Measurements from ENCODE around the gene CTNNA3. TPM values are rescaled to one million over a fixed set of nuclear protein-coding genes. Genes with fewer than 3 reads are reported as not detected.

Gene CTNNA3
- total RNA-seq, 1 donor from 2014 or later: 0.92 TPM

DNA sequence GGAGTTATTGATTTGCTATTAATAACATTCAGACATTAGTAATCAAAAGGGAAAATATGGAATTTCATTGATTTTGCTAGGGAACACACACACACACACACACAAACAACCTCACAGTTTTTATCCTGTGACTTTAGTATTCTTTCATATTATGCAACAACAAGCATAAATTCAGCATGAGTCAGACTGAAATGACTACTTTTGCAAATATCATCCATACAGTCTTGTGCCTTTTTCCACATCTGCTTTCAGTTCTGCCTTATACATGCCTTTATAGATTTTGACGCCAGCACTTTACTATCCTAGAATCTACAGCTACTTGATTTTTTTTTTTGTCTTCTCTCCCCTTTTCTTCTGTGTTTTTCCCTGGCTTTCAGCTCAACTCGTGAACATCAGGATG lies 1745.9 kb downstream of the CTNNA3 start:
- no peak overlapping the region for H3K4me3 Mint-ChIP-seq (ENCODE audit: unreplicated experiment)
- DNase-seq (ENCODE audit: low spot score): no peak
- no peaks in the 10 kb centered on the region for H3K36me3 Mint-ChIP-seq (ENCODE audit: low read depth)
- H3K27me3 Mint-ChIP-seq (ENCODE audit: low read depth): no peaks in the 10 kb centered on the region
- H3K9me3 Mint-ChIP-seq (ENCODE audit: low read depth): peaks cover 17% of the 10 kb centered on the region
- H3K4me1 Mint-ChIP-seq (ENCODE audit: low read depth): peaks cover 12% of the 10 kb centered on the region
- TF ChIP-seq, protein P1, sequence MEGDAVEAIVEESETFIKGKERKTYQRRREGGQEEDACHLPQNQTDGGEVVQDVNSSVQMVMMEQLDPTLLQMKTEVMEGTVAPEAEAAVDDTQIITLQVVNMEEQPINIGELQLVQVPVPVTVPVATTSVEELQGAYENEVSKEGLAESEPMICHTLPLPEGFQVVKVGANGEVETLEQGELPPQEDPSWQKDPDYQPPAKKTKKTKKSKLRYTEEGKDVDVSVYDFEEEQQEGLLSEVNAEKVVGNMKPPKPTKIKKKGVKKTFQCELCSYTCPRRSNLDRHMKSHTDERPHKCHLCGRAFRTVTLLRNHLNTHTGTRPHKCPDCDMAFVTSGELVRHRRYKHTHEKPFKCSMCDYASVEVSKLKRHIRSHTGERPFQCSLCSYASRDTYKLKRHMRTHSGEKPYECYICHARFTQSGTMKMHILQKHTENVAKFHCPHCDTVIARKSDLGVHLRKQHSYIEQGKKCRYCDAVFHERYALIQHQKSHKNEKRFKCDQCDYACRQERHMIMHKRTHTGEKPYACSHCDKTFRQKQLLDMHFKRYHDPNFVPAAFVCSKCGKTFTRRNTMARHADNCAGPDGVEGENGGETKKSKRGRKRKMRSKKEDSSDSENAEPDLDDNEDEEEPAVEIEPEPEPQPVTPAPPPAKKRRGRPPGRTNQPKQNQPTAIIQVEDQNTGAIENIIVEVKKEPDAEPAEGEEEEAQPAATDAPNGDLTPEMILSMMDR (IDR thresholded peaks at IDR 0.05): no peak
- no peak overlapping the region for H3K27ac Mint-ChIP-seq (ENCODE audit: unreplicated experiment)

DNA sequence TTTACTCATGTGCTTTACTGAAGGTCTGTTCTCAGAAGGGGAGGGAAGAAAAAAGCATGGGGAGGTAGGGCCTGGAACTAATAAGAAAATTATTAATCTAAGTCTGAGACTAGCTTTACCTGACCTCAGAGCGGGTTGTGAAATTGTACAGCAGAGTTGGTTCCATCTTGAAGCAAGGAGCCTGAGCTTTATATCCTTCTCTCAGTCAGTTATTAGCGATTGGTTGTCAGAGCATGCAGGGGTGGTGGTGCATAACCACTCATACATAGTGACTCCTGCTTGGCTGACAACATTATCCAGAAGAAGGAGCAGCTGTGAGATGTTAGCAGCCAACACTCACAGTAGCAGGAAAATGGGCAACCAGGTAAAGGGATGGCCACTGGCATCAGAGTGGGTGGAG lies 1746.5 kb downstream of the CTNNA3 start:
- no peak overlapping the region for H3K27ac Mint-ChIP-seq (ENCODE audit: unreplicated experiment)
- peaks cover 11% of the 10 kb centered on the region for H3K9me3 Mint-ChIP-seq (ENCODE audit: low read depth)
- TF ChIP-seq, protein P1 (IDR thresholded peaks at IDR 0.05): no peak
- no peak overlapping the region for H3K4me3 Mint-ChIP-seq (ENCODE audit: unreplicated experiment)
- DNase-seq (ENCODE audit: low spot score): no peak
- H3K36me3 Mint-ChIP-seq (ENCODE audit: low read depth): no peaks in the 10 kb centered on the region
- H3K4me1 Mint-ChIP-seq (ENCODE audit: low read depth): peaks cover 15% of the 10 kb centered on the region
- no peaks in the 10 kb centered on the region for H3K27me3 Mint-ChIP-seq (ENCODE audit: low read depth)

DNA sequence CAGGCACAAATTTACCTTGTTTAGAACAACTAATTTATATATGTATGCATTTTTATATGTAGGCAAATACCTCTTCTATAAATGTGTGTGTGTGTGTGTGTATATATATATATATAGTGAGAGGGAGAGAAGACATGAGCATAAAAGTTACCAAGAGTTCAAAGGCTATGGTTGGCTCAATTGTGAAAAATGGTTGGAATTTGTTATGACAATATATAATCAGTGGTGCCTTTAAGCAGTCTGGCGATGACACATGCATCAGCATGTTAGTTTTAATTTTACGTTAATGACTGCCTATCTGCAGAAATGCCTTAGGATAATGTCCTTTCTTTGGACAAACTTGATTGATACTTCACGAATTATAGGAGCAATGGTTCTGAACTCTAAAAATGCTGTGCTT lies 1750.9 kb downstream of the CTNNA3 start:
- Mint-ChIP-seq H3K27ac (ENCODE audit: unreplicated experiment) (no peak overlapping the region), H3K9me3 (ENCODE audit: low read depth) (peaks cover 9% of the 10 kb centered on the region), H3K4me3 (ENCODE audit: unreplicated experiment) (no peak overlapping the region), H3K4me1 (ENCODE audit: low read depth) (peaks cover 35% of the 10 kb centered on the region), H3K36me3 (ENCODE audit: low read depth) (no peaks in the 10 kb centered on the region), H3K27me3 (ENCODE audit: low read depth) (no peaks in the 10 kb centered on the region)
- TF ChIP-seq, protein P1 (IDR thresholded peaks at IDR 0.05): no peak
- DNase-seq (ENCODE audit: low spot score): no peak

DNA sequence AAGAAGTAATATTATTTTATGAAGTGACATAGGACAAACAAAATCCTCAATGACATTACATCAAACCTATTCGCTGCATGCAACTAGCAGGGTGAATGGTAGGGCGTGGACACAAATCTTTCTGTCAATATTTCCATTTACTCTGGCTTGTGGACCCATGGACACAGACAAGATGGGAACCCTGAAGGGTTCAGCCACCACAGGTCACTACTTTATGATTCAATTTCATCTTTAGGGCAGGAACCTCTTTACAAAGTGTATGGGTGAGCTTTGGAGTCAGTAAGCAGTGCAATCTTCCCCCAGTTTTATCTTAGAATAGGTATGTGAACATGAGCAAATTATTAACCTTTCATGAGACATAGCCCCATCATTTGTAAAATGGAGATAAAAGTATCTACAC lies 1752.5 kb downstream of the CTNNA3 start:
- H3K27me3 Mint-ChIP-seq (ENCODE audit: low read depth): no peaks in the 10 kb centered on the region
- TF ChIP-seq, protein P1 (IDR thresholded peaks at IDR 0.05): no peak
- no peak overlapping the region for H3K4me3 Mint-ChIP-seq (ENCODE audit: unreplicated experiment)
- peaks cover 35% of the 10 kb centered on the region for H3K4me1 Mint-ChIP-seq (ENCODE audit: low read depth)
- H3K27ac Mint-ChIP-seq (ENCODE audit: unreplicated experiment): no peak overlapping the region
- no peaks in the 10 kb centered on the region for H3K9me3 Mint-ChIP-seq (ENCODE audit: low read depth)
- no peaks in the 10 kb centered on the region for H3K36me3 Mint-ChIP-seq (ENCODE audit: low read depth)
- no peak for DNase-seq (ENCODE audit: low spot score)

DNA sequence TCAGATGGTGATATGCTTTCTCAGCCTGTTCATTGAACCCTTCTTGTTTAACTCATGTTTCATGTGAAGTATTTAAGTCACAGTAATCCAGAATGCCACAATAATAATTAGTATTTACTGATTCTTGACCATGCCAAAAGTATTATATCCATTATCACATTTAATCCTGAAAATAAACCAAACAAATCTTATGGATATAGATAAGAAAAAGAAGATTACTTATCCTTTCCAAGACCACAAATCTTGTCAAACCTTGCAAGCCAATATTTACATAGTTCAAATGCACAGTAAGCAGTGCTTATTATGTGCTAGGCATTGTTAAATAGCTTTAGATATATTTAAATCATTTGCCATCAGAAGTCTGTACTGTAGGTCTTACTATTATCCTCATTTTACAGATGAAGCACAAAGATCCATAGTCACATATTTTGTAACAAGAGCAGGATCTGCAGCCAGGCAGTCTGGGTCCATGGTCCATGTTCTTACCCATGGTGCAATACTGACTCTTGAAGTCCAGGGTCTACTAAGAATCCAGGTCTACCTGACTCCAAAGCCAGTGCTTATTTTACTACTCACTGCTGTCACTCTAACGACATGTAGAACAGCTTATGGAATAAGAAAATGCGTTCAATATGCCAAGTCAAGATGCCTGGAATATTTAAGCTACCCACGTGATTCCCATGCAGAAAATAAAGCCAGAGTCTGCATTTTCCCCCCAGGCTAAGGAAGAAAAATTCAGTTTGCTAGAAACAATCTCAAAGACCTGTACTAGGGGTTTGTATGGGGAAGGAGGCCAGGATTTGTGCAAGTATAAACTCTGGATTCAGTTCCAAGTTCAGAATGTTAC lies 1755.0 kb downstream of the CTNNA3 start:
- TF ChIP-seq, protein P1 (IDR thresholded peaks at IDR 0.05): no peak
- no peak for DNase-seq (ENCODE audit: low spot score)
- Mint-ChIP-seq H3K4me3 (ENCODE audit: unreplicated experiment) (no peak overlapping the region), H3K4me1 (ENCODE audit: low read depth) (peaks cover 30% of the 10 kb centered on the region), H3K36me3 (ENCODE audit: low read depth) (no peaks in the 10 kb centered on the region), H3K9me3 (ENCODE audit: low read depth) (no peaks in the 10 kb centered on the region), H3K27ac (ENCODE audit: unreplicated experiment) (no peak overlapping the region), H3K27me3 (ENCODE audit: low read depth) (no peaks in the 10 kb centered on the region)
